IPS DF 4.7 (cell line): Measurements from ENCODE around the gene KCNIP3.

Source experiments
- DNase-seq: peaks from one replicate; pipeline ENCODE4 v3.0.0-alpha.2; 2013; ENCODE audit warnings: low spot score; ENCODE audit errors: extremely low read depth

The KCNIP3 gene

GRCh38 chr2:95327861-95328260, 30.7 kb downstream of the KCNIP3 start:
- DNase-seq, result no peak

DNA sequence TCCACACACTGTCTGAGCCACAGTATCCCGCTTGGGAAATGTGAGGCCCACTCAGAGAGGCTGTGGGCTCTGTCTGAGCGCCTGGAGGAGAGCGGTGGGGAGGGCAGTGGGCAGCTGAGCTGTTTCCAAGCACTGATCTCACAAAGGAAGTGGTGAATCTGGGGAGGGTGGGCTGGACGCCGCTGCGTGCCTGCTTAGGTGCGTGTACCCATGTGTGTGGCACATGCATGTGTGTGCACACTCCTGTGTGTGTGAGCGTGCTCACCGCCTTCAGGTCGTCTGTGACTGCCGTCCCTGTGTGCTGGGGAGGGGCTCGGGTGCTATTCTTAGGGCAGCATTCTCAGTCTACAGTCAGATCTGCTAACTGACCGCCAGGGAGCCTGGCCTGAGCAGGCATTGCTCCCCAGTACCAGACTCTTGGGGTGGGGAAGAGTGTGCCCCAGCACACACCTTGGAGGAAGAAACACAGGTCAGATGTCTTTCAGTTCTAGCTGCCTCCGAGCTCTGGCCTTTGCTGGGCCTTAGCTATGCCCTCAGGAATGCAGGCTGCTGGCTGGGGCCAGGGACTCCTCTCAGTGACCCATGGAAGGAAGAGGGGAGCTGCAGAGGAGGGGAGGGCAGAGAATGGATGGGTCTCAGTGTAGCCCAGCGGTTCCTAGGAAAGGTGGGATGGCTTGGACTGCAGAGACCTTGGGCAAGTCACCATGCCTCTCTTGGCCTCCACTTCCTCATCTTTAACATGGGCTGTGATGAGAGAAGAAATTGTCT, 31.4 kb downstream of the KCNIP3 start:
- no peak for DNase-seq

DNA sequence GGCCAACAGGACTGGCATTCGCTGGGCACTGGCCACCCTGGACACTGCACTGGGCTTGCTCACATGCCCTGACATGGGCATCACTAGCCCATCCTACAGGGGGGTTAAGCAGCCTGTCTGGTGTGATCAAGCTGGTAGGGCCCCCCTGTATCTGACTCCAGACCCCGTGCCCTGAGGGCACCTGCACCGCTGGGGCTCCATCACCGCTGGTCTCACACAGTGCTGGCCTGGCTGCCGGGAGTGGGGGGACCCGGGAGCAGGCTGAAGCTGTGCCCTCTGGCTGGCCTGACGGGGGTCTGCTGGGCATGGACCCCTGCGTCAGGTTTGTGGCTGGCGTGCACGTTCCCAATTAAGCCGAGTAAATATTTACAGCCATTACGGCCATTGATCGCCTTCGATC, 32.3 kb downstream of the KCNIP3 start:
- DNase-seq, result no peak

- DNase-seq, result no peak
Measured at GRCh38 chr2:95329891-95330793, 33.0 kb downstream of the KCNIP3 start.

DNA sequence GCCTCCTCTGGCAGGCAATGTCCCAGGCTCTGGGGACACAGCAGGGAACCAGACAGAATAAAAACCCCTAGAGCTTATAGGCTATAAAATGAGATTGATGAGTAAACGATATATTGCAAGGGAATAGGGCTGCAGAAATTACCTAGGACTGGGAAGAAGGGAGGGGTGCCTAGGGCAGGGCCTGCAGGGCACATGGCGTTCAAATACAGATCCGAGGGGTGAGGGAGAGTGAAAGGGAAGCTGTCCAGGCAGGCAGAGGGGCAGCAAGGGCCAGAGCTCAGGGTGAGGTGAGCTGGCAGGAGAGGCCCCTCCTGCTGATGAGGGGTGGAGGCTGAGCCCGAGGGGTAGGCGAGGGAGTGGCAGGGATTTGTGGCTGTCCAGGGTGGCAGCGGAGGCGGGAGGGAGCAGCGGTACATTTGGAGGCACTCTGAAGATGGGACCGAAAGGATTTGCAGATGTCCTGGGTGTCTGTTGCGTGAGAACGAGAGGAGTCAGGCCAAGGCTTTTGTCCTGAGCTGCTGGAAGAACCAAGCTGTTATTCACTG, 33.7 kb downstream of the KCNIP3 start:
- DNase-seq, result no peak

DNA sequence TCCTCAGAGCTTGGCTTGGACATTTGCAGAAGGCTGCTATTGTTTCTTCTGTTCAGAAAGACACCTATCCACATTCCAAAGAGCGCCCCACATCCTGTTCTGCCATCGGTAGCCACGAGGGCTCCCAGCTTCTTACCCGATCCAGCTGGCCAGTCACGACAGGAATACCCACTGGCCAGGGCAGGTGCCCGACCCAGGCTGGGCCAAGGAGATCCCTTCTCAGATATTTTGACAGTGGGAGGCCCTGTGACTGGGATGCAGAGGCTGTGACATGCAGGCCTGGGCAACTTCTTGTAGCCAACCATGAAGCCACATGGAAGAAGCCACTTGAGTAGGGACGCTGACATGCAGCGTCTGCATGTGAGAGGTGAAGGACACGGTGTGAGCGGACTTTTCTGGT, 34.5 kb downstream of the KCNIP3 start:
- DNase-seq, result no peak

DNA sequence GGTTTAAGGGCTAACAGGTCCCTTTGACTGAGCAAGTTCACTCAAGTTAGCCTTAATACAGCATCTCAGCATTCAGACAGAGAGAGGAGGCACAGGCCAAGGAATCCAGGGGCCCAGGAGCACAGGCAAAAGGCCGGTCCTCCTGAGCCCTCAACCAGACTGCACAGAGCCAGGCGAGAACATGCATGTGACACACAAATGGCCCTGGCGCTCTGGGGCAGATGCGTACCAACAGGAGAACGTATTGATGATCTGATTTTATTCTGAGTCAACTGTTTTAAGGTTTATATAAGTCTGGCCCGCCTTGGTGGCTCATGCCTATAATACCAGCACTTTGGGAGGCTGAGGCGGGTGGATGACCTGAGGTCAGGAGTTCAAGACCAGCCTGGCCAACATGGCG, 34.9 kb downstream of the KCNIP3 start:
- no peak for DNase-seq

DNA sequence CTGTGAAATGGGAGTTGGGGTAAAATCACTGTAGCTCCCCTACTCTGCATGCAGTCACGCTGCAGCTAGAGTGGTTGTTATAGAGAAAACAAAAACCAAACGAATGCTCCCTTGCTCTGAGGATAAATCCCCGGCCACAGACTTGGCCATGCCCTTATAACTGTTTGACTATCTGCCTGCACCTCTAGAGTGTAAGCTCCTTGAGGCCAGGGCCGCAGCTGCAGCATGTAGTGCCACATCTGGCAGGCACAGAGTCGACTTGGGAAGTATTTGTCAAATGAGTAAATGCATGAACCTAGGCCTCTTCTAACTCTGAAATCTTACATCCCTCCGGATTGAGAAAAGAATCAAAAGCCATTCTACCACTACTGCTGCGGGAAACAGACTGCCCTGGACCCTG, 35.9 kb downstream of the KCNIP3 start:
- DNase-seq, result no peak

GRCh38 chr2:95333888-95334338, 36.8 kb downstream of the KCNIP3 start:
- DNase-seq, result no peak

GRCh38 chr2:95334916-95335641, 37.9 kb downstream of the KCNIP3 start:
- no peak for DNase-seq

DNA sequence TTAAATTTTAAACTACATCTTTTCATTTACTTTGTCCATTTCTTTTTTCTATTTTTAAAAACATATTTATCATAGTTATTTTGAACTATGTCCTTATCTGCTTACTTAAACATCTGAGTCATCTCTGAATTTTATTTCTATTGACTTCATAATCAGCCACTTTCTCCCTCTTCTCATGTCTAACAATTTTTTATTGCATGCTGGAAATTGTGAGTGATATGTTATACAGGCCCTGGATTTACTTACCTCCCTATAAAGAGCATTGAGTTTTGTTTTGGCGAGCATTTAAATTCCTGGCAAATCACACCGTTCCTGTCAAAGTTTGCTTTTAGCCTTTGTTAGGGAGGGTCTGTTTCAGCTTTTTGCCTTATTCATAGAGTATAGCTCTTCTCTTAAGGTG, 39.3 kb downstream of the KCNIP3 start:
- DNase-seq, result no peak

DNA sequence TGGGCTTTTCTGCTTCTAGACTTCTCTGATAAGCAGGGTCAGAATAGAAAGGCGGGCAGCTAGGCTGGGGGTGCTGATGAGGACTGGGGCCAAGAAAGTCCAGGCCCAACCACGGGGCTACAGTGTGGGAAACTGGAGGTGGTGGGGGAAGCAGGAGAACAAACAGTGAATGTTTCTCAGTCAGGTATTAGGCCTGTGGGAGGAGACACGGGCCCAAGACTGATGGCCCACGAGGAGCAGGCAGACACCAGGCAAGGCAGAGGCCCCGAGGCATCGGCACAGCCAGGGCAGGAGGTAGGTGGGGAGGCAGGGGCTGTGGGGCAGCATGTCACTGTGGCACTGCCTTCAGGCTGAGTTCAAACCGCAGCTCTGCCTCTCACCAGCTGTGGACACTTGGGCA, 40.7 kb downstream of the KCNIP3 start:
- DNase-seq, result no peak

DNA sequence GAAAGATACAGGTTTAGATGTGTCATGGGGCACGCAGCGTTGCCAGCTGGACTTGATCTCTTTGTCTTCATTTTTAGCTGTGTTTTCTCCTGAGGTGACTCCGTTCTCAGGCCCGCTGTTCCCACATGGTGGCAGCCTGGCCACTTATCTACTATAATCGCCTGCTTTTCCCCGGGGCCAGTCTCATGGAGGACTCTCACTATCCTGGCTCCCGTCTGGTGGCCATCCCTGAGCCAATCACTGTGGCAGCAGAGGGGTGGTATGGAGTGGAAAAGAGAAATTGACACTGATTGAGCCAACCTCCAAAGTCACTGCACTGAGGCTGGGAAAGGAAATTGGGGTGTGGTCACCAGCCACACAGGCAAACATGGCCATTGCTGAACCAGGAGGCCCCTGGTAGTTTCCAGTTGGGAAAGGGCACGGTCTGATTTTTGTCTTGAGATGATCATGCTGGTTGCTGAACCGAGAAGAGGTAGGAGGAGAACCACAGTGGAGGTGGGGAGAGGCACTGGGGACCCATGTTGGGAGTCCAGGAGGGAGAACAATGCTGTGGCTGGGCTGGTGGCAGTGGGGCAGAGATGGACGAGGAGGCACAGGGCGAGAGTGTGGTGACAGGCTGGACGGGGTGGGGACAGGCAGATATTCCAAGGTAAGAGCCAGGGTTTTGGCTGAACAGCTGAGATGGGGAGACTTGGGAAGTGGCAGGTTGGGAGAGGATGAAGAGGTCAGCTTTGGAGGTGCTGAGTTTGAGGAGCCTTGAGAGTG, 45.6 kb downstream of the KCNIP3 start:
- no peak for DNase-seq

- no peak for DNase-seq
Measured at GRCh38 chr2:95343429-95344214, 46.5 kb downstream of the KCNIP3 start.

GRCh38 chr2:95344215-95344583, 47.1 kb downstream of the KCNIP3 start:
- DNase-seq, result no peak

GRCh38 chr2:95344656-95345055, 47.5 kb downstream of the KCNIP3 start:
- DNase-seq, result no peak

DNA sequence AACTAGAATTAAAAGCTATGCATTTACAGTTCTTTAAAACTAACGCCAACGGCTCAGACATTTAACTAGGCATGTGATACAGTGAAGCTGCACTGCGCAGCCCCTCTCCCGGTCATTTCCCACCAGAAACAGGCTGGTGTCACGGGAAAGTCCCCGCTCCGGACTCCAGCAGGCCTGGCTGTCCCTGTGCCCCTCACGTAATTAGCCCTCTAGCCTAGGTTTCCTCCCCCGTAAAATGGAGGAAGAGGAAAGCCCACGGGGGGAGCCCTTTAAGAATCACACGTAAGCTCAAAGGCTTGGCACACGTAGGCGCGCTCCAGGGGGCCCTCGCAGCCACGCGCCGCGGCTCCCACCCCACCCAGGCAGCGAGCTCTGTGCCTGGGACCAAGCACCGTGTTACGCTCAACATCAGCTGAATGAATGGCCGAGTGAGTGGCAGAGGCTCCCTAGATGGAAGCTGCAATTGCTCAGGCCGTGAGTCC, 48.0 kb downstream of the KCNIP3 start:
- no peak for DNase-seq

DNA sequence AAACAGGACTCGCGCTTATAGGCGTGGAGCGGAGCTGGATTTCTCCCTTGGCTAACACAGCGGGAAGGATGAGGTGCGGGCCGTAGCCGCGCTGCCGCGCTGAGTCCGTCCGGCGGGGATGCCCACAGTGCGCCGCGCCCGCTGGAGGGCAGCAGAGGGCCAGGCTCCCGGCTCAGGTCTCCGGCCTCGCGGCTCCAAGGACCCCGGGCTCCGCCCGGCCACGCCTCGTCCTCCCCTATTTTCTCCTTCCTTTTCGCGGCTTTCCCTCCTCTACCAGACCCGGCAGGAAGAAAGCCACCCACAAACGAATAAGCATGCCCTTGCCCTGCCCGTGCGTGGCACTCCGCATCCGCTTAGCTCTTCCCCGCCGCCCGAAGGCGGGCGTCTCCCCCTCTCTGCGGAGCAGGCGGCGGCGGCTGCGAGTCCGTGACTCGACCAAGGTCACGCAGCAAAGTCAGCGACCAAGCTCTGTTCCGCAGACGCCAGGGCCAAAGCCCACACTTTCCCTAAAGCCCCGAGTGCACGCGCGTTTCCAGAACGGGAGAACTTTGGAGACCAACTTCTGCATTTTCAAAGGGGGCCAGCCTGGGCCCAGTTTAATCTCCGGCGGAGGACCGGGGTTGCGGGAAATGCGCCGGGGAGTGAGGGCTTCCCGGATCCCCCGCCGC, 48.5 kb downstream of the KCNIP3 start:
- no peak for DNase-seq

- no peak for DNase-seq
Measured at GRCh38 chr2:95346231-95346737, 49.1 kb downstream of the KCNIP3 start.
